HepG2 (cell line): ENCODE measurements around the gene TANGO6. TPM values are rescaled to one million over a fixed set of nuclear protein-coding genes. Genes with fewer than 3 reads are reported as not detected.
A peak's percentile ranks its signal among the peaks of the same experiment; 100 is the strongest.

Experiments used
- CENPX ChIP-seq: sonication (generic); formaldehyde crosslinking; IDR thresholded peaks from 2 replicates; pipeline ENCODE4 v1.9.0; 2021; ENCODE audit warnings: mild to moderate bottlenecking, missing genetic modification reagents, moderate library complexity
- FOXA3 ChIP-seq: IDR thresholded peaks from 2 replicates; pipeline ENCODE4 v1.6.1; 2016; ENCODE audit warnings: missing genetic modification reagents, missing compliant biosample characterization
- MAFF ChIP-seq: IDR thresholded peaks from 2 replicates; pipeline ENCODE4 v1.6.1; 2011; ENCODE audit warnings: low read depth, low read length, improper control_type of control experiment
- PHB2 ChIP-seq: fragments of 450-650 bp; IDR thresholded peaks from 2 replicates; pipeline ENCODE4 v1.6.1; 2018; ENCODE audit not compliant: partially characterized antibody
- PRPF4 ChIP-seq: fragments of 200-400 bp; formaldehyde crosslinking; IDR thresholded peaks from 2 replicates; pipeline ENCODE4 v1.6.1; 2016; ENCODE audit warnings: low read length, low read depth; ENCODE audit not compliant: poor library complexity, severe bottlenecking
- SALL1 ChIP-seq: sonication (generic); formaldehyde crosslinking; IDR thresholded peaks from 2 replicates; pipeline ENCODE4 v1.8.0; 2022; ENCODE audit warnings: mild to moderate bottlenecking, missing genetic modification reagents
- SIX1 ChIP-seq: sonication (generic); formaldehyde crosslinking; IDR thresholded peaks from 2 replicates; pipeline ENCODE4 v1.4.0; 2020; ENCODE audit warnings: missing genetic modification reagents, borderline replicate concordance
- SRY ChIP-seq: sonication (generic); formaldehyde crosslinking; IDR thresholded peaks from 2 replicates; pipeline ENCODE4 v1.8.0; 2022; ENCODE audit warnings: mild to moderate bottlenecking, missing genetic modification reagents
- SSRP1 ChIP-seq: IDR thresholded peaks from 2 replicates; pipeline ENCODE4 v1.6.1; 2016; ENCODE audit warnings: control low read depth
- ZNF230 ChIP-seq: sonication (generic); formaldehyde crosslinking; IDR thresholded peaks from 2 replicates; pipeline ENCODE4 v1.4.0; 2020; ENCODE audit warnings: mild to moderate bottlenecking, missing genetic modification reagents
- ZNF33A ChIP-seq: sonication (generic); formaldehyde crosslinking; IDR thresholded peaks from 2 replicates; pipeline ENCODE4 v1.5.1; 2020; ENCODE audit warnings: missing genetic modification reagents, mild to moderate bottlenecking, moderate library complexity, borderline replicate concordance
- ZNF468 ChIP-seq: sonication (generic); formaldehyde crosslinking; IDR thresholded peaks from 2 replicates; pipeline ENCODE4 v1.8.0; 2022; ENCODE audit warnings: mild to moderate bottlenecking, moderate library complexity, missing genetic modification reagents
- ZNF619 ChIP-seq: sonication (generic); formaldehyde crosslinking; IDR thresholded peaks from 2 replicates; pipeline ENCODE4 v1.4.0; 2020; ENCODE audit warnings: mild to moderate bottlenecking, missing genetic modification reagents
- ZSCAN25 ChIP-seq: sonication (generic); formaldehyde crosslinking; IDR thresholded peaks from 2 replicates; pipeline ENCODE4 v1.8.0; 2022; ENCODE audit warnings: mild to moderate bottlenecking, missing genetic modification reagents
- polyA plus RNA-seq, 8 experiments: library from polyadenylated mRNA; depleted of rRNA in 3 of 8; stranded (reverse) in 7 of 8; unstranded in 1 of 8; fragments of >200 nt; fragmentation: Illumina TruSeq in 4 of 8; extraction: Trizol in 4 of 8; gene quantifications; 2 replicates each; pipeline versions ENCODE4 v1.2.1 to v1.2.3, GENCODE V29; 2011 to 2016; ENCODE audit warnings: low read depth in 4 of 8, missing spikeins in 1 of 8, mixed read lengths in 1 of 8; ENCODE audit not compliant: insufficient read depth in 1 of 8
- total RNA-seq, 5 experiments: library from RNA; depleted of rRNA; stranded (reverse); fragments of >200 nt; fragmentation: Illumina TruSeq; extraction: Trizol; gene quantifications; 2 replicates each; pipeline ENCODE4 v1.2.3, GENCODE V29; 2016; ENCODE audit warnings: low read depth in 1 of 5
- TF ChIP-seq, protein P1 (sequence below): sonication (generic); formaldehyde crosslinking; IDR thresholded peaks from 2 replicates; pipeline ENCODE4 v1.5.1; 2020; ENCODE audit warnings: mild to moderate bottlenecking, missing genetic modification reagents
- TF ChIP-seq, protein P2 (sequence below): IDR thresholded peaks from 2 replicates; pipeline ENCODE4 v1.6.1; 2016; ENCODE audit warnings: low read depth, missing genetic modification reagents, missing compliant biosample characterization
- TF ChIP-seq, protein P3 (sequence below): sonication (generic); formaldehyde crosslinking; IDR thresholded peaks from 2 replicates; pipeline ENCODE4 v1.5.0; 2020; ENCODE audit warnings: mild to moderate bottlenecking, low read depth, missing genetic modification reagents, borderline replicate concordance
- TF ChIP-seq, protein P4 (sequence below): sonication (generic); formaldehyde crosslinking; IDR thresholded peaks from 2 replicates; pipeline ENCODE4 v1.5.1; 2020; ENCODE audit warnings: mild to moderate bottlenecking, moderate library complexity, missing genetic modification reagents
- TF ChIP-seq, protein P5 (sequence below): sonication (generic); formaldehyde crosslinking; IDR thresholded peaks from 2 replicates; pipeline ENCODE4 v1.8.1; 2023; ENCODE audit warnings: mild to moderate bottlenecking, moderate library complexity, missing genetic modification reagents

The TANGO6 gene
- total and polyA plus RNA-seq, 2 of the 13 experiments (the other 11 are each of a cell fraction or from before 2014, with no cell fraction given): 7.2 to 13.3 TPM

DNA sequence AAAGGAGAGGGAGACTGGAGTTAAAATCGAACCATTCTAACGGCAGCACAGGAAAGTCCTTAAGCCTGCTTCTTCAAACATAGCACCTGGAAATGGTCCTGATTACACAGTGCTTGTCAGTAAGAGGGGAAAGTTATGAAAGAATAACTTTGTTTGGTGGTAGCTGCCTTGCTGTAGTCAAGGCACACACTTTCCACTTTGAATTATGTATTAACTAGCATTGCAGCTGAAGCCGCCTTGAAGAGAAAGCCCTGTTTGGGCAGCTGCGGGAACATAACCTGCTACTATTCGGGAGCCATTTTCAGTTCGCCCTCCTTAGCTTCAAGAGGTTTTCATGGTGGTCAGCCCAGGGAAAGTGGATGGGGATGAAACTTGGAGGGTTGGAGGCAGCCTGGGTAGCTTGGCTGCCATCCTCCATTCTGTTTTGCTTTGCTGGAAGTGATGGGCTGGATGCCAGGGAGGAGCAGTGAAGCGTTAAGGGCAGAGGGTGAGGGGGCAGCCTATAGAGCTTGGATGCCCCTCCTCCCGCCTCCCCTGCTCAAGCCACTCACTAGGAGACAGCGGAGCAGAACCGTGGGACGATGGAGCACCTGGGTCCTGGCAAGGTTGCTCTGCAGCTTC, 256.9 kb downstream of the TANGO6 start (continued):
- TF ChIP-seq, protein P1, sequence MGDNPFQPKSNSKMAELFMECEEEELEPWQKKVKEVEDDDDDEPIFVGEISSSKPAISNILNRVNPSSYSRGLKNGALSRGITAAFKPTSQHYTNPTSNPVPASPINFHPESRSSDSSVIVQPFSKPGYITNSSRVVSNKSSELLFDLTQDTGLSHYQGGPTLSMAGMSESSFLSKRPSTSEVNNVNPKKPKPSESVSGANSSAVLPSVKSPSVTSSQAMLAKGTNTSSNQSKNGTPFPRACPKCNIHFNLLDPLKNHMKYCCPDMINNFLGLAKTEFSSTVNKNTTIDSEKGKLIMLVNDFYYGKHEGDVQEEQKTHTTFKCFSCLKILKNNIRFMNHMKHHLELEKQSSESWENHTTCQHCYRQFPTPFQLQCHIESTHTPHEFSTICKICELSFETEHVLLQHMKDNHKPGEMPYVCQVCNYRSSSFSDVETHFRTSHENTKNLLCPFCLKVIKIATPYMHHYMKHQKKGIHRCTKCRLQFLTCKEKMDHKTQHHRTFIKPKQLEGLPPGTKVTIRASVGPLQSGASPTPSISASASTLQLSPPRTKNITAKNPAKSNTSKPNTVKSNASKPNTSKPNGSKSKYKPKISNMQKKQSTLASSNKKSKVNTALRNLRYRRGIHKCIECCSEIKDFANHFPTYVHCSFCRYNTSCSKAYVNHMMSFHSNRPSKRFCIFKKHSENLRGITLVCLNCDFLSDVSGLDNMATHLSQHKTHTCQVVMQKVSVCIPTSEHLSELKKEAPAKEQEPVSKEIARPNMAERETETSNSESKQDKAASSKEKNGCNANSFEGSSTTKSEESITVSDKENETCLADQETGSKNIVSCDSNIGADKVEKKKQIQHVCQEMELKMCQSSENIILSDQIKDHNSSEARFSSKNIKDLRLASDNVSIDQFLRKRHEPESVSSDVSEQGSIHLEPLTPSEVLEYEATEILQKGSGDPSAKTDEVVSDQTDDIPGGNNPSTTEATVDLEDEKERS (CRISPR knock-in tag): no peak
- no peak for TF ChIP-seq MAFF
- TF ChIP-seq FOXA3 (CRISPR knock-in tag): no peak
- no peak for TF ChIP-seq SALL1 (CRISPR knock-in tag)
- TF ChIP-seq, protein P2, sequence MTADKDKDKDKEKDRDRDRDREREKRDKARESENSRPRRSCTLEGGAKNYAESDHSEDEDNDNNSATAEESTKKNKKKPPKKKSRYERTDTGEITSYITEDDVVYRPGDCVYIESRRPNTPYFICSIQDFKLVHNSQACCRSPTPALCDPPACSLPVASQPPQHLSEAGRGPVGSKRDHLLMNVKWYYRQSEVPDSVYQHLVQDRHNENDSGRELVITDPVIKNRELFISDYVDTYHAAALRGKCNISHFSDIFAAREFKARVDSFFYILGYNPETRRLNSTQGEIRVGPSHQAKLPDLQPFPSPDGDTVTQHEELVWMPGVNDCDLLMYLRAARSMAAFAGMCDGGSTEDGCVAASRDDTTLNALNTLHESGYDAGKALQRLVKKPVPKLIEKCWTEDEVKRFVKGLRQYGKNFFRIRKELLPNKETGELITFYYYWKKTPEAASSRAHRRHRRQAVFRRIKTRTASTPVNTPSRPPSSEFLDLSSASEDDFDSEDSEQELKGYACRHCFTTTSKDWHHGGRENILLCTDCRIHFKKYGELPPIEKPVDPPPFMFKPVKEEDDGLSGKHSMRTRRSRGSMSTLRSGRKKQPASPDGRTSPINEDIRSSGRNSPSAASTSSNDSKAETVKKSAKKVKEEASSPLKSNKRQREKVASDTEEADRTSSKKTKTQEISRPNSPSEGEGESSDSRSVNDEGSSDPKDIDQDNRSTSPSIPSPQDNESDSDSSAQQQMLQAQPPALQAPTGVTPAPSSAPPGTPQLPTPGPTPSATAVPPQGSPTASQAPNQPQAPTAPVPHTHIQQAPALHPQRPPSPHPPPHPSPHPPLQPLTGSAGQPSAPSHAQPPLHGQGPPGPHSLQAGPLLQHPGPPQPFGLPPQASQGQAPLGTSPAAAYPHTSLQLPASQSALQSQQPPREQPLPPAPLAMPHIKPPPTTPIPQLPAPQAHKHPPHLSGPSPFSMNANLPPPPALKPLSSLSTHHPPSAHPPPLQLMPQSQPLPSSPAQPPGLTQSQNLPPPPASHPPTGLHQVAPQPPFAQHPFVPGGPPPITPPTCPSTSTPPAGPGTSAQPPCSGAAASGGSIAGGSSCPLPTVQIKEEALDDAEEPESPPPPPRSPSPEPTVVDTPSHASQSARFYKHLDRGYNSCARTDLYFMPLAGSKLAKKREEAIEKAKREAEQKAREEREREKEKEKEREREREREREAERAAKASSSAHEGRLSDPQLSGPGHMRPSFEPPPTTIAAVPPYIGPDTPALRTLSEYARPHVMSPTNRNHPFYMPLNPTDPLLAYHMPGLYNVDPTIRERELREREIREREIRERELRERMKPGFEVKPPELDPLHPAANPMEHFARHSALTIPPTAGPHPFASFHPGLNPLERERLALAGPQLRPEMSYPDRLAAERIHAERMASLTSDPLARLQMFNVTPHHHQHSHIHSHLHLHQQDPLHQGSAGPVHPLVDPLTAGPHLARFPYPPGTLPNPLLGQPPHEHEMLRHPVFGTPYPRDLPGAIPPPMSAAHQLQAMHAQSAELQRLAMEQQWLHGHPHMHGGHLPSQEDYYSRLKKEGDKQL: no peak
- TF ChIP-seq SIX1 (CRISPR knock-in tag): no peak
- TF ChIP-seq PHB2: no peak
- TF ChIP-seq, protein P3, sequence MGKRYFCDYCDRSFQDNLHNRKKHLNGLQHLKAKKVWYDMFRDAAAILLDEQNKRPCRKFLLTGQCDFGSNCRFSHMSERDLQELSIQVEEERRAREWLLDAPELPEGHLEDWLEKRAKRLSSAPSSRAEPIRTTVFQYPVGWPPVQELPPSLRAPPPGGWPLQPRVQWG (CRISPR knock-in tag): no peak
- no peak for TF ChIP-seq CENPX (CRISPR knock-in tag)
- TF ChIP-seq SSRP1 (CRISPR knock-in tag): no peak
- no peak for TF ChIP-seq ZNF230 (CRISPR knock-in tag)
- TF ChIP-seq ZNF619 (CRISPR knock-in tag): no peak
- peak; percentile 69; the same call in 1 of the 2 replicates for TF ChIP-seq ZSCAN25 (CRISPR knock-in tag)
- TF ChIP-seq, protein P4, sequence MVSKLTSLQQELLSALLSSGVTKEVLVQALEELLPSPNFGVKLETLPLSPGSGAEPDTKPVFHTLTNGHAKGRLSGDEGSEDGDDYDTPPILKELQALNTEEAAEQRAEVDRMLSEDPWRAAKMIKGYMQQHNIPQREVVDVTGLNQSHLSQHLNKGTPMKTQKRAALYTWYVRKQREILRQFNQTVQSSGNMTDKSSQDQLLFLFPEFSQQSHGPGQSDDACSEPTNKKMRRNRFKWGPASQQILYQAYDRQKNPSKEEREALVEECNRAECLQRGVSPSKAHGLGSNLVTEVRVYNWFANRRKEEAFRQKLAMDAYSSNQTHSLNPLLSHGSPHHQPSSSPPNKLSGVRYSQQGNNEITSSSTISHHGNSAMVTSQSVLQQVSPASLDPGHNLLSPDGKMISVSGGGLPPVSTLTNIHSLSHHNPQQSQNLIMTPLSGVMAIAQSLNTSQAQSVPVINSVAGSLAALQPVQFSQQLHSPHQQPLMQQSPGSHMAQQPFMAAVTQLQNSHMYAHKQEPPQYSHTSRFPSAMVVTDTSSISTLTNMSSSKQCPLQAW (CRISPR knock-in tag): no peak
- no peak for TF ChIP-seq ZNF468 (CRISPR knock-in tag)
- TF ChIP-seq PRPF4: no peak
- TF ChIP-seq SRY (CRISPR knock-in tag): no peak
- TF ChIP-seq, protein P5, sequence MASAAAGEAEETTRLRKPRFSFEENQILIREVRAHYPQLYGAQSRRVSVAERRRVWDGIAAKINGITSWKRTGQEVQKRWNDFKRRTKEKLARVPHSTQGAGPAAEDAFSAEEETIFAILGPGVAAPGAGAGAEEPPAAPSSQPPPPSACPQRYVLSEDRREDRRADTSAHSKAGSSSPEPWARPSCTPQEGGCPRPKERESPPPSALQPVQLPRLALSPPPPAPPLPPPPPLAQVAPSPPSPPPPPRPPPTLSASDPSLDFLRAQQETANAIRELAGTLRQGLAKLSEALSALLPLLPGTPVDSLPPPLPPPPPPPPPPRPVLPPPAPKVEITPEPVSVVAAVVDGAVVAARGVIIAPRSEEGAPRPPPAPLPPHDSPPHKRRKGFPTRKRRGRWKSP: no peak
- TF ChIP-seq ZNF33A (CRISPR knock-in tag): no peak
